Fibroblast of mammary gland (primary cell): Measurements from ENCODE around the gene TIGD3.

Experiments used
- DNase-seq: peaks from one replicate; pipeline ENCODE4 v3.0.0-alpha.2; 2010; ENCODE audit warnings: low read depth
- H3K4me3 ChIP-seq: 2 replicates; pipeline ENCODE4 v1.5.1; 2011; ENCODE audit warnings: low read depth, mild to moderate bottlenecking, low read length, moderate library complexity; ENCODE audit not compliant: control insufficient read depth
- TF ChIP-seq, protein P1 (sequence below): conservative IDR thresholded peaks from 2 replicates; pipeline ENCODE4 v1.5.1; 2011; ENCODE audit warnings: low read depth, low read length, inconsistent platforms; ENCODE audit not compliant: control insufficient read depth, insufficient read depth

The TIGD3 gene

GRCh38 chr11:65340226-65340625 lies 14.3 kb upstream of the TIGD3 start:
- no peak for DNase-seq
- no peak overlapping the region for H3K4me3 ChIP-seq
- TF ChIP-seq, protein P1, sequence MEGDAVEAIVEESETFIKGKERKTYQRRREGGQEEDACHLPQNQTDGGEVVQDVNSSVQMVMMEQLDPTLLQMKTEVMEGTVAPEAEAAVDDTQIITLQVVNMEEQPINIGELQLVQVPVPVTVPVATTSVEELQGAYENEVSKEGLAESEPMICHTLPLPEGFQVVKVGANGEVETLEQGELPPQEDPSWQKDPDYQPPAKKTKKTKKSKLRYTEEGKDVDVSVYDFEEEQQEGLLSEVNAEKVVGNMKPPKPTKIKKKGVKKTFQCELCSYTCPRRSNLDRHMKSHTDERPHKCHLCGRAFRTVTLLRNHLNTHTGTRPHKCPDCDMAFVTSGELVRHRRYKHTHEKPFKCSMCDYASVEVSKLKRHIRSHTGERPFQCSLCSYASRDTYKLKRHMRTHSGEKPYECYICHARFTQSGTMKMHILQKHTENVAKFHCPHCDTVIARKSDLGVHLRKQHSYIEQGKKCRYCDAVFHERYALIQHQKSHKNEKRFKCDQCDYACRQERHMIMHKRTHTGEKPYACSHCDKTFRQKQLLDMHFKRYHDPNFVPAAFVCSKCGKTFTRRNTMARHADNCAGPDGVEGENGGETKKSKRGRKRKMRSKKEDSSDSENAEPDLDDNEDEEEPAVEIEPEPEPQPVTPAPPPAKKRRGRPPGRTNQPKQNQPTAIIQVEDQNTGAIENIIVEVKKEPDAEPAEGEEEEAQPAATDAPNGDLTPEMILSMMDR = no peak

GRCh38 chr11:65341856-65342255 lies 12.7 kb upstream of the TIGD3 start:
- peak; percentile 48 for DNase-seq

DNA sequence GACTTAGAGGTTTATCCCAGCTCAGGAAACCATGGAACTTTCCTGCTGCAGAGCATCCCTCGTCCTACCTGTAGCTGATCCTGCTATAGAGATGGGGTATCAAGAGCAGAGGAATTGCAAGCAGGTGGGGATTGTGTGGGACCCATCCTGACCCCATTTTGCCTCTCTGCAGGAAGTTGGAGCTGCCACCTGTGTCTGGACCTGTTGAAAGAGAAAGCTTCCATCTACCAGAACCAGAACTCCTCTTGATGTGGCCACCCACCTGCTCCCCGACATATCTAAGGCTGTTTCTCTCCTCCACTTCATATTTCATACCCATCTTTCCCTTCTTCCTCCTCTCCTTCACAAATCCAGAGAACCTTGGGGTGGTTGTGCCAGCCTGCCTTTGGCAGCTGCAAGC lies 3.0 kb upstream of the TIGD3 start:
- TF ChIP-seq, protein P1 = no peak
- no peak for DNase-seq

More at GRCh38 chr11:65341856-65342255, 12.7 kb upstream of the TIGD3 start:
- TF ChIP-seq, protein P1 = no peak
- no peak overlapping the region for H3K4me3 ChIP-seq

DNA sequence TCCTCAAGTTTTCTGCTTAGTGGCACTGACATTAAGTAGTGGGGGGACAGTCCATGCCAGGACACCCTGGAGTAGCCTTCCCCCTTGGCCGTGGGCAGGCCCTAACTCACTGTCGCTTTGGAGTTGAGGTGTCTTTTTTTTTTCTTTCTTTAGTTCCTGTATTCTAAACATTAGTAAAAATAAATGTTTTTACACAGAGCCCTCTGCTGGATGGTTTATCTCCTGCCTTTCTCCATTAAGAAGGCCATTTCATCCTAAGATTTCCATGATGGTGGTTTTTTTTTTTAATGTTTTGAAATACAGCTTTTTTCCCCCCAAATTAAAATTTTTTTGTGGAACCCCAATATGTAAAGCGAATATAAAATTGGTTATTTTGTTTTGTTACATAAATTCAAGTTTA lies 1.8 kb upstream of the TIGD3 start:
- peak; percentile 30 for DNase-seq
- no peak overlapping the region for H3K4me3 ChIP-seq
- TF ChIP-seq, protein P1 = peak; percentile 37

More for the DNA sequence above, 3.0 kb upstream of the TIGD3 start:
- no peak overlapping the region for H3K4me3 ChIP-seq

GRCh38 chr11:65353376-65353775 lies 1.2 kb upstream of the TIGD3 start:
- no peak overlapping the region for H3K4me3 ChIP-seq
- TF ChIP-seq, protein P1 = no peak
- no peak for DNase-seq

DNA sequence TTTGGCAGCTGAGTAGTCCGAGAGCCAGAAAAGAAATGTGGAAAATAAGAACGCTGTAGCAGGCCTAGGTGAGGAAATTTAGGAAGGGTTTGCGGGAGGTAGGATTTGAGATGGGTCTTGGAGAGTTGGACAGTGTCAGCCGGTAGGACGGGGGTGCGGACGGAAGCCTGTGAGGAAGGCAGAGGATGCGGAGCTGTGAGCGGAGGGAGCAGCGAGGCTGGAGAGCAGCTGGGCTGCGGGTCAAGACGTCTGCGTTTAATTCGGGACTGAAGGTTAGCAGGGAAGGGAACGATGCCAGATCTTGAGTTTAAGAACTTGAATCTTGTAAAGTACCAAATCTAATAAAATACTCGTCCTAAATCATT lies 669 bp upstream of the TIGD3 start:
- DNase-seq = no peak
- TF ChIP-seq, protein P1 = no peak
- H3K4me3 ChIP-seq = peak overlapping the region; percentile 69
